GM12872 (cell line): Measurements from ENCODE around the gene POLDIP3.

Experiments
- TF ChIP-seq, protein P1 (sequence below): IDR thresholded peaks from 3 replicates; pipeline ENCODE4 v1.5.1; 2011; ENCODE audit warnings: low read depth, mild to moderate bottlenecking, low read length, moderate library complexity; ENCODE audit not compliant: insufficient read depth

POLDIP3 gene, protein sequence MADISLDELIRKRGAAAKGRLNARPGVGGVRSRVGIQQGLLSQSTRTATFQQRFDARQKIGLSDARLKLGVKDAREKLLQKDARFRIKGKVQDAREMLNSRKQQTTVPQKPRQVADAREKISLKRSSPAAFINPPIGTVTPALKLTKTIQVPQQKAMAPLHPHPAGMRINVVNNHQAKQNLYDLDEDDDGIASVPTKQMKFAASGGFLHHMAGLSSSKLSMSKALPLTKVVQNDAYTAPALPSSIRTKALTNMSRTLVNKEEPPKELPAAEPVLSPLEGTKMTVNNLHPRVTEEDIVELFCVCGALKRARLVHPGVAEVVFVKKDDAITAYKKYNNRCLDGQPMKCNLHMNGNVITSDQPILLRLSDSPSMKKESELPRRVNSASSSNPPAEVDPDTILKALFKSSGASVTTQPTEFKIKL

GRCh38 chr22:42614312-42615091 lies at the start of gene POLDIP3:
POLDIP3 (minus strand) TSS chr22:42614883; CDS start chr22:42614857, 26 bp downstream.
- TF ChIP-seq, protein P1, sequence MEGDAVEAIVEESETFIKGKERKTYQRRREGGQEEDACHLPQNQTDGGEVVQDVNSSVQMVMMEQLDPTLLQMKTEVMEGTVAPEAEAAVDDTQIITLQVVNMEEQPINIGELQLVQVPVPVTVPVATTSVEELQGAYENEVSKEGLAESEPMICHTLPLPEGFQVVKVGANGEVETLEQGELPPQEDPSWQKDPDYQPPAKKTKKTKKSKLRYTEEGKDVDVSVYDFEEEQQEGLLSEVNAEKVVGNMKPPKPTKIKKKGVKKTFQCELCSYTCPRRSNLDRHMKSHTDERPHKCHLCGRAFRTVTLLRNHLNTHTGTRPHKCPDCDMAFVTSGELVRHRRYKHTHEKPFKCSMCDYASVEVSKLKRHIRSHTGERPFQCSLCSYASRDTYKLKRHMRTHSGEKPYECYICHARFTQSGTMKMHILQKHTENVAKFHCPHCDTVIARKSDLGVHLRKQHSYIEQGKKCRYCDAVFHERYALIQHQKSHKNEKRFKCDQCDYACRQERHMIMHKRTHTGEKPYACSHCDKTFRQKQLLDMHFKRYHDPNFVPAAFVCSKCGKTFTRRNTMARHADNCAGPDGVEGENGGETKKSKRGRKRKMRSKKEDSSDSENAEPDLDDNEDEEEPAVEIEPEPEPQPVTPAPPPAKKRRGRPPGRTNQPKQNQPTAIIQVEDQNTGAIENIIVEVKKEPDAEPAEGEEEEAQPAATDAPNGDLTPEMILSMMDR: peak; percentile 17; the same call in 1 of the 3 replicates

- TF ChIP-seq, protein P1: peak; percentile 89
These were observed 47.5 kb upstream of the POLDIP3 start for GRCh38 chr22:42661985-42662831.

- TF ChIP-seq, protein P1: no peak
These were observed 41.9 kb upstream of the POLDIP3 start for GRCh38 chr22:42656578-42656977.

DNA sequence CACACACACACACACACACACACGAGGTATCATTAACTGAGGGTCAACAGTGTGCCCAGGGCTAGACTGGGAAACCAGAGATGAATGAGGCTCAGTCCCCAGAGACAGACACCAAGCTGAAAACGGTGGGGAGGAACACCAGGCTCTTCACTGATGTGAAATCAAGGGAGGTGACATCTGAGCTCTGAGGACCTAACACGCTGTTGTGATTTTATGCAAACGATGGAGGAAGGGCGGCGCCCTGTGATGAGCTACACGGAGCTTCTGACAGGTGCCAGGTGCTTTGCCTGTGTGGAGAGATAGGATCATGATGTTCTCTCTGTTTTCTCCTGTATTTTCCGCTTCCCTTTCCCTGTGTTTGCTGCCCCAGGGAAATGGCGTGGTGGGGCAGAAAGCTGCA lies 41.0 kb upstream of the POLDIP3 start:
- TF ChIP-seq, protein P1: no peak

DNA sequence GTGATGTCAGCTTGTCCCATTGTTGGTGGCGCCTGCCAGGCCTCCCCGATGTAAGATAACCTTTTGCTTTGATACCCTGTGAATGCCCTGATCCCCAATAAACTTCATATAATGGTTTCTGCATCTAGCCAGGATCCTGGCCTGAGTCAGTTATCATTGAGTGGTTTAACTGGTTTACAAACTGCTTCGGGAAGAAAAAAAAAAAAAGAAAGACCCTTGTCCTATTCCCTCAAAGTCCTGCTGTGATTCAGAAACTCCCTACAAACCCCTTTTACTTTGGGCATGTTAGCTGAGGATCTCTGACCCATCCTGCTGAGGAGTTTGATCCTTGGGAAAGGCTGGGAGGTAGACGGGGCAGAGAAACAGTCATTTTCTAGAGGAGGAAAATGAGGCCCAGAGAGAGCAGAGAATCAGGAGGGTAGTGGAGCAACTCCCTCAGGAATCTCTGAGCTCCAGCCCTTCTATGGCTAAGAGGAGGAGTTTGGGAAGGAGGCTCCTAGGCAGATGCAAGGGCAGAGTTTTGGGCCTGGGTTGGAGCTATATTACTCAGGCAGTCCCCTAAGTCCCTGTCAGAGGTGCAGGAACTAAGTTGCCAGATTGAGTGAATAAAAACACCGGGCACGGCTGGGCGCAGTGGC lies 39.9 kb upstream of the POLDIP3 start:
- TF ChIP-seq, protein P1: no peak

- TF ChIP-seq, protein P1: no peak
These were observed 39.3 kb upstream of the POLDIP3 start for GRCh38 chr22:42653999-42654398.
